Lower leg skin (tissue), 4 donors: Measurements from ENCODE around the gene SNCG. TPM values are rescaled to one million over a fixed set of nuclear protein-coding genes. Genes with fewer than 3 reads are reported as not detected.
A peak's percentile ranks its signal among the peaks of the same experiment; 100 is the strongest.

Experiments
- DNase-seq, 2 donors: peaks; one replicate each; pipeline ENCODE4 v3.0.0-alpha.2; 2019; ENCODE audit warnings: low spot score in 2 of 2
- H3K4me3 ChIP-seq: fragments of 200-600 bp; sonication (generic); 2 replicates; pipeline ENCODE4 v1.5.1; 2017; ENCODE audit warnings: mild to moderate bottlenecking, low read depth; ENCODE audit not compliant: poor library complexity, severe bottlenecking
- POLR2A ChIP-seq, 2 donors: fragments of 450-650 bp; IDR thresholded peaks; one replicate each; pipeline ENCODE4 v1.6.1; 2016 to 2017; ENCODE audit warnings: antibody characterized with exemption in 2 of 2, mild to moderate bottlenecking in 1 of 2, moderate library complexity in 1 of 2
- WGBS, 2 donors: methylation state at CpG; one replicate each; pipeline ENCODE4 v1.1.5; 2018; 5-methylcytosine and 5-hydroxymethylcytosine counted together
- intact Hi-C: fragments of 100-400 bp; cut with DNase I; formaldehyde crosslinking; loops from one replicate; pipeline ENCODE4 v1.15.0; 2023; ENCODE audit warnings: low total_unique reads
- total RNA-seq, 4 donors: library from RNA; depleted of rRNA; stranded (reverse); fragments of >200 nt; gene quantifications; one replicate each; pipeline ENCODE4 v1.1.0, GENCODE V29; 2016
- TF ChIP-seq, protein P1 (sequence below), 3 donors: fragments of 450-650 bp; IDR thresholded peaks; one replicate each; pipeline ENCODE4 v1.5.1; 2016; ENCODE audit warnings: antibody characterized with exemption in 3 of 3, mild to moderate bottlenecking in 3 of 3, moderate library complexity in 2 of 3

Gene SNCG
- total RNA-seq, 4 donors from 2014 or later = 26.5 to 62.9 (median 41.1) TPM

DNA sequence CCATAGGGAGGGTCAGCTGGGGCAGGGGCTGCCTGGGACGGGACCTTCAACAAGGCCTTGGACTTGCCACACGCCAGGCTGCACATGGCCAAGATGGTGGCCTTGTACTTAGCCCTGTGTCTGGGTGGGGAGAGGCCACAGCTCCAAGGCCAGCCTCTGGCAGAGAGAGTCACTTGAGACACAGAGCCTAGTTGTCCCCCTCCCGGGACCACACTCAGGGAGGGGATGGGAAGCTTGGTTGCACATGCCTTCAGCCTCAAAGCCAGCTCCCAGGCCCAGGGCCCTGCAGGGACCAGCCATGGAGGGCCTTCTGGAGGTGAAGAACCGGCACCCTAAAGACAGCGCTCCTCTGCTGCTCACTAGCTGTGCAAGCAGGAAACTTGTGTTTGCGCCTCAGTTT, 17.7 kb upstream of the SNCG start:
- 86 to 97% methylated on average over 5 to 6 of the region's 6 CpGs for WGBS, 2 donors
- DNase-seq = peak in 1 of 2 donors; percentile 82
- H3K4me3 ChIP-seq = no peak overlapping the region
- TF ChIP-seq, protein P1, sequence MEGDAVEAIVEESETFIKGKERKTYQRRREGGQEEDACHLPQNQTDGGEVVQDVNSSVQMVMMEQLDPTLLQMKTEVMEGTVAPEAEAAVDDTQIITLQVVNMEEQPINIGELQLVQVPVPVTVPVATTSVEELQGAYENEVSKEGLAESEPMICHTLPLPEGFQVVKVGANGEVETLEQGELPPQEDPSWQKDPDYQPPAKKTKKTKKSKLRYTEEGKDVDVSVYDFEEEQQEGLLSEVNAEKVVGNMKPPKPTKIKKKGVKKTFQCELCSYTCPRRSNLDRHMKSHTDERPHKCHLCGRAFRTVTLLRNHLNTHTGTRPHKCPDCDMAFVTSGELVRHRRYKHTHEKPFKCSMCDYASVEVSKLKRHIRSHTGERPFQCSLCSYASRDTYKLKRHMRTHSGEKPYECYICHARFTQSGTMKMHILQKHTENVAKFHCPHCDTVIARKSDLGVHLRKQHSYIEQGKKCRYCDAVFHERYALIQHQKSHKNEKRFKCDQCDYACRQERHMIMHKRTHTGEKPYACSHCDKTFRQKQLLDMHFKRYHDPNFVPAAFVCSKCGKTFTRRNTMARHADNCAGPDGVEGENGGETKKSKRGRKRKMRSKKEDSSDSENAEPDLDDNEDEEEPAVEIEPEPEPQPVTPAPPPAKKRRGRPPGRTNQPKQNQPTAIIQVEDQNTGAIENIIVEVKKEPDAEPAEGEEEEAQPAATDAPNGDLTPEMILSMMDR (IDR thresholded peaks at IDR 0.05) = no peak
- TF ChIP-seq POLR2A (IDR thresholded peaks at IDR 0.05) = no peak
- intact Hi-C loops = no loop called here

DNA sequence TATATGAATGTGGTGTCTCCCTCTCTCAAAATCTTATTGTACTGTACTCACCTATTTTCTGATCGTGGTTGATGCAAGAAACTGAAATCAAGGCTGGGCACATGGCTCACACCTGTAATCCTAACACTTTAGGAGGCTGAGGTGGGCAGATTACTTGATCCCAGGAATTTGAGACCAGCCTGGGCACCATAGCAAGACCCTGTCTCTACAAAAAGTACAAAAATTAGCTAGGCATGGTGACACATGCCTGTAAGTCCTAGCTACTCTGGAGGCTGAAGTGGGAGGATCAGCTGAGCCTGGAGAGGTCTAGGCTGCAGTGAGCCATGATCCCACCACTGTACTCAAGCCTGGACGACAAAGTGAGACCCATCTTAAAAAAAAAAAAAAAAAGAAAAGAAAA, 17.0 kb upstream of the SNCG start:
- no peak overlapping the region for H3K4me3 ChIP-seq
- WGBS, 2 donors = 83 to 85% methylated on average over 2 of the region's 2 CpGs
- TF ChIP-seq, protein P1 (IDR thresholded peaks at IDR 0.05) = no peak
- no peak for TF ChIP-seq POLR2A (IDR thresholded peaks at IDR 0.05)

DNA sequence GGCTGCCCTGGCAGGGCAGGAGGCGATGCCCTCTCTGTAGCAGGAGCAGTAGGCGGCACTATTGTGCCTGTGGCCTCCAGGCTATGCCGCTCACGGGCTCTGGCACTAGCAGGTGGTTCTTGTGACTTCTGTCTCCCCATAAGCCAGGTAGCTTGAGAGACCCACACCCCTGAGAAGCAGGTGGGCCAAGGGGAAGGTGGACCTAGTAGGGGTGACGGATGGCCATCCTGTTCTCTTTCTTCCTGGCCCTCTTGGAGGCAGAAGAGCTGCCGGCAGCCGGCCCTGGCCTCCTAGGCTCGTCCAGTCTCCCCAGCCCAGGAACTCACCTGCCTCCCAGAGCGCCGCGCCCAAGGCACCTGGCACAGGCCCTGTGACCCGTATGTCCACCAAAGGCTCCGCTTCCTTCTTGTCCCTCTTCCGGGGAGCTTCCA, 16.4 kb upstream of the SNCG start:
- 87 to 91% methylated on average over 14 of the region's 14 CpGs for WGBS, 2 donors
- no peak overlapping the region for H3K4me3 ChIP-seq
- TF ChIP-seq POLR2A (IDR thresholded peaks at IDR 0.05) = no peak
- TF ChIP-seq, protein P1 (IDR thresholded peaks at IDR 0.05) = no peak
- intact Hi-C loops = no loop called here
- DNase-seq = peak in 1 of 2 donors; percentile 65

More for the DNA sequence above, 17.0 kb upstream of the SNCG start:
- intact Hi-C loops = no loop called here
- peak in 1 of 2 donors; percentile 54 for DNase-seq

DNA sequence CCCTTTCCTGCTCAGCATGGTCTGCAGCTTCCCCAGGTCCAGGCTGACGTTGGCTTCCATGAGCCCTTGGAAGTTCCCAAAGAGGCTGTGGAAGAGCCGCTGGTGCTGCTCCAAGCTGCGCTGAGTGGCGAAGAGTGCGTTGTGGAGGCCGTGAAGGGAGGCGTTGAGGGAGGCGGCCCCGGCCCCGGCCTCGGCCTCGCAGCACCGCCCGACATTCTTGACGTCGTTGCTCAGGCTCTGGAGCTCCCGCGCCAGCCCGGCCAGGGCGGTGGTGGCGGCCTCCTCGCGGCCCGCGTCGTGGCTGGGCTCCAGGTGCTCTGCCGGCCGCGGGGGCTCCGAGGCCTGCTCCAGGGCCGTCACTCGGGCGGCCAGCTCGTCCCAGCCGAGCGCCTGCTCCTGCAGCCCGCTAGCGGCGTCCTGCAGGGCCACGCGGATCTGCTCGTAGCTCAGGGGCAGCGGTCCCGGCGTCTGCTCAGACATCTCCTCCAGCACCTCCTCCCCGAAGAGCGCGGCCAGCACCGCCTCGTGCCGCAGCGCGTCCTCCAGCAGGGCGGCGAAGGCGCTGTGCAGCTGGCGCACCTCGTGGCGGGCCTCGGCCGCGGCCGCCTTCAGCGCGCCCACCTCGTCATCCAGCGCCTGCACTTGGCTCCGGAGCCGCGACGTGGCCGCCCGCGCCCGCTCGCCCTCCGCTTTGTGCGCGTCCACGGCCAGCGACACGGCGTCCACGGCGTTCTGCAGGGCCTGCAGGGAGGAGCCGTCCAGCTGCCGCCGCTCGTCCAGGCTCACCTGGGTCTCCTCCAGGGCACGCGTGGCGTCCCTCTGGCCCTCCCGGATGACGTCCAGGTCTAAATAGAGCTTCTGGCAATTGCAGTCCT, 15.7 kb upstream of the SNCG start:
- peak in 1 of 2 donors; percentile 83 for DNase-seq
- intact Hi-C loops = no loop called here
- no peak for TF ChIP-seq POLR2A (IDR thresholded peaks at IDR 0.05)
- TF ChIP-seq, protein P1 (IDR thresholded peaks at IDR 0.05) = no peak
- no peak overlapping the region for H3K4me3 ChIP-seq
- 81 to 89% methylated on average over 56 to 69 of the region's 94 CpGs for WGBS, 2 donors

DNA sequence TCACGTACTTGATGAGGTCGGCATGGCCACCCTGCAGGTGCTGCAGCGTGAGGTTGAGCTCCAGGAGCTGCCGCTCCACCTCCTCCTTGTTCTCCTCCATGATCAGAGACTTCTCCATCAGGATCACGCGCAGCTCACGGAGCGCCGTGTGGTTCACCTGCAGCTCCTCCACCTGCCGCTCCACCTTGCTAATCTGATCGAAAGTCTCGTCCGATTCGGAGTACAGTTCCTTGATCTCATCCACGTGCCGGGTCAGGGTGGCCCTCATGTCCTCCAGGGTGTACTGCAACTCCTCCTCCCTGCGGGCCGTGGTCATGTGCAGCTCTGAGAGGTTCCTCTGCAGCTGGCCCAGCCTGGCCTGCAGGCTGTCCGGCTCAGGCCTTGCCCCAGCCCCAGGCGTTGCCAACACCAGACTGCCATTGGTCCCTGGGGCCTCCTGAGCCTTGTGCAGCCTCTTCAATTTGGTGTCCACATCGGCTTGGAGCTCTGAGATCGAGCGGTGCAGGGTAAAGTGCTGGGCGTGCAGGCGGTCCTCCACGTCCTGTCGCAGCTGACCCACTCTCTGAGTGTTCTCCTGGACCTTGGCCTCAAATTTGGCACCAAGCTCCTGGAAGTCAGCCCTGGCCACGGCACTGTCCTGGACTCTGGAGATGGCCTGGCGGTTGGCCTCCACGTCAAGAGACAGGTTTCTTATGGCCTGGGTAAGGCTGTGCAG, 14.9 kb upstream of the SNCG start:
- 91 to 95% methylated on average over 25 to 30 of the region's 30 CpGs for WGBS, 2 donors
- DNase-seq = peak in 1 of 2 donors; percentile 78
- intact Hi-C loops = no loop called here
- TF ChIP-seq, protein P1 (IDR thresholded peaks at IDR 0.05) = no peak
- no peak for TF ChIP-seq POLR2A (IDR thresholded peaks at IDR 0.05)
- H3K4me3 ChIP-seq = no peak overlapping the region
